OCI-LY3 (cell line): Measurements from ENCODE around the gene AGAP1.

Source experiments
- H2AFZ ChIP-seq: fragments of 200-600, 300-600 bp; shearing (Covaris generic); 2 replicates; pipeline ENCODE4 v1.6.0; 2014; ENCODE audit warnings: antibody characterized with exemption, low read depth, low read length
- H3K27ac ChIP-seq: fragments of 200-600, 300-600 bp; sonication (generic); 2 replicates; pipeline ENCODE4 v1.5.1; 2014; ENCODE audit warnings: mild to moderate bottlenecking, low read length, moderate library complexity, mixed read lengths
- H3K27me3 ChIP-seq: fragments of 200-600, 300-600 bp; sonication (generic); 2 replicates; pipeline ENCODE4 v1.6.1; 2014; ENCODE audit warnings: low read depth, low read length, mixed read lengths
- H3K36me3 ChIP-seq: fragments of 200-600, 300-600 bp; sonication (generic); replicated peaks from 2 replicates; pipeline ENCODE3; 2014; ENCODE audit warnings: low read depth, low read length, mixed read lengths
- H3K4me1 ChIP-seq: fragments of 300-600, 200-600 bp; sonication (generic); 2 replicates; pipeline ENCODE4 v1.6.1; 2014; ENCODE audit warnings: low read length, mixed read lengths
- H3K4me2 ChIP-seq: fragments of 200-600, 300-600 bp; sonication (generic); 2 replicates; pipeline ENCODE4 v1.6.1; 2014; ENCODE audit warnings: low read length, mixed read lengths
- H3K4me3 ChIP-seq: fragments of 300-600, 200-600 bp; sonication (generic); 2 replicates; pipeline ENCODE4 v1.5.1; 2014; ENCODE audit warnings: antibody characterized with exemption, mild to moderate bottlenecking, low read length, moderate library complexity
- H3K79me2 ChIP-seq: fragments of 300-600, 200-600 bp; shearing (Covaris generic); 2 replicates; pipeline ENCODE4 v1.6.1; 2014; ENCODE audit warnings: mild to moderate bottlenecking, low read length, mixed read lengths
- H3K9ac ChIP-seq: fragments of 300-600, 200-600 bp; shearing (Covaris generic); 2 replicates; pipeline ENCODE4 v1.6.0; 2014; ENCODE audit warnings: mild to moderate bottlenecking, low read length, moderate library complexity
- H3K9me3 ChIP-seq: fragments of 200-600, 300-600 bp; shearing (Covaris generic); 2 replicates; pipeline ENCODE4 v1.6.1; 2014; ENCODE audit warnings: low read length, mixed read lengths; ENCODE audit not compliant: insufficient read depth
- H4K20me1 ChIP-seq: fragments of 200-600, 300-600 bp; sonication (generic); 2 replicates; pipeline ENCODE4 v1.6.1; 2016; ENCODE audit warnings: low read length, mixed read lengths; ENCODE audit not compliant: insufficient read depth
- EZH2phosphoT487 ChIP-seq: fragments of 200-600 bp; shearing (Covaris generic); IDR thresholded peaks from 2 replicates; pipeline ENCODE4 v1.6.1; 2018; ENCODE audit warnings: antibody characterized with exemption, mixed run types, low read depth
- TF ChIP-seq, protein P1 (sequence below): fragments of 200-600, 300-600 bp; sonication (generic); IDR thresholded peaks from 2 replicates; pipeline ENCODE4 v1.5.1; 2014; ENCODE audit warnings: antibody characterized with exemption, low read length, low read depth

AGAP1 gene

GRCh38 chr2:235556086-235556485 lies 62.2 kb downstream of the AGAP1 start:
- Histone ChIP-seq H2AFZ (no peak overlapping the region), H3K27ac (no peak overlapping the region), H3K4me1 (no peaks in the 10 kb centered on the region), H3K36me3 (no peaks in the 10 kb centered on the region), H3K4me2 (no peak overlapping the region), H3K79me2 (no peaks in the 10 kb centered on the region), H3K9me3 (no peaks in the 10 kb centered on the region), H3K4me3 (no peak overlapping the region), H4K20me1 (no peaks in the 10 kb centered on the region), H3K27me3 (no peaks in the 10 kb centered on the region), H3K9ac (no peak overlapping the region)
- TF ChIP-seq, protein P1, sequence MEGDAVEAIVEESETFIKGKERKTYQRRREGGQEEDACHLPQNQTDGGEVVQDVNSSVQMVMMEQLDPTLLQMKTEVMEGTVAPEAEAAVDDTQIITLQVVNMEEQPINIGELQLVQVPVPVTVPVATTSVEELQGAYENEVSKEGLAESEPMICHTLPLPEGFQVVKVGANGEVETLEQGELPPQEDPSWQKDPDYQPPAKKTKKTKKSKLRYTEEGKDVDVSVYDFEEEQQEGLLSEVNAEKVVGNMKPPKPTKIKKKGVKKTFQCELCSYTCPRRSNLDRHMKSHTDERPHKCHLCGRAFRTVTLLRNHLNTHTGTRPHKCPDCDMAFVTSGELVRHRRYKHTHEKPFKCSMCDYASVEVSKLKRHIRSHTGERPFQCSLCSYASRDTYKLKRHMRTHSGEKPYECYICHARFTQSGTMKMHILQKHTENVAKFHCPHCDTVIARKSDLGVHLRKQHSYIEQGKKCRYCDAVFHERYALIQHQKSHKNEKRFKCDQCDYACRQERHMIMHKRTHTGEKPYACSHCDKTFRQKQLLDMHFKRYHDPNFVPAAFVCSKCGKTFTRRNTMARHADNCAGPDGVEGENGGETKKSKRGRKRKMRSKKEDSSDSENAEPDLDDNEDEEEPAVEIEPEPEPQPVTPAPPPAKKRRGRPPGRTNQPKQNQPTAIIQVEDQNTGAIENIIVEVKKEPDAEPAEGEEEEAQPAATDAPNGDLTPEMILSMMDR = no peak
- TF ChIP-seq EZH2phosphoT487 = no peak

DNA sequence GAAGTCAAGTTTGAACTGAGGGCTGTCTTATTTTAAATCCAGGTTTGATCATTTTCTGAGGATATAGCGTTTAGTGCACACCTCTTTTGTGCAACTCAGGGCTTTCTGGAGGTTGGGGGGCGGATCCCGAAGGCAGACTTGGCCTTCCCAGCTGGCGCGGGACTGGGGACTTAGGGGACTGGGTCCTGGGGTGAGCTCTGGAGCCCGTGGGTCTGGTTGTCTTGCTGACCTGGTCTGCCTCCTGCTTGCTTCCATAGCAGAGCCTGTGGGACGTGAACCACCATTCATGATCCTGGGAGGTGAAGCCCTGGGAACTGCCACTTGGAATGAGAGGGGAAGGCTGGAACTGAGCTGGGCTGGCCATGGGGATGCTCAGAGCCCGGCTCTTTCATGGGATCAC lies 63.1 kb downstream of the AGAP1 start:
- no peaks in the 10 kb centered on the region for H3K27me3 ChIP-seq
- no peaks in the 10 kb centered on the region for H3K79me2 ChIP-seq
- no peak overlapping the region for H2AFZ ChIP-seq
- no peak overlapping the region for H3K9ac ChIP-seq
- TF ChIP-seq, protein P1 = no peak
- TF ChIP-seq EZH2phosphoT487 = no peak
- no peaks in the 10 kb centered on the region for H4K20me1 ChIP-seq
- no peaks in the 10 kb centered on the region for H3K9me3 ChIP-seq
- no peaks in the 10 kb centered on the region for H3K4me1 ChIP-seq
- no peaks in the 10 kb centered on the region for H3K36me3 ChIP-seq
- no peak overlapping the region for H3K27ac ChIP-seq
- no peak overlapping the region for H3K4me2 ChIP-seq
- H3K4me3 ChIP-seq = no peak overlapping the region

- H3K9me3 ChIP-seq = no peaks in the 10 kb centered on the region
- no peak overlapping the region for H3K4me2 ChIP-seq
- H3K79me2 ChIP-seq = no peaks in the 10 kb centered on the region
- no peak overlapping the region for H3K9ac ChIP-seq
- no peaks in the 10 kb centered on the region for H4K20me1 ChIP-seq
- no peaks in the 10 kb centered on the region for H3K4me1 ChIP-seq
- TF ChIP-seq EZH2phosphoT487 = no peak
- TF ChIP-seq, protein P1 = no peak
- no peak overlapping the region for H2AFZ ChIP-seq
- no peak overlapping the region for H3K4me3 ChIP-seq
- no peak overlapping the region for H3K27ac ChIP-seq
- no peaks in the 10 kb centered on the region for H3K36me3 ChIP-seq
- H3K27me3 ChIP-seq = no peaks in the 10 kb centered on the region
These were observed 64.1 kb downstream of the AGAP1 start for GRCh38 chr2:235557903-235558302.

GRCh38 chr2:235558572-235558971 lies 64.7 kb downstream of the AGAP1 start:
- no peaks in the 10 kb centered on the region for H3K27me3 ChIP-seq
- H3K9me3 ChIP-seq = no peaks in the 10 kb centered on the region
- no peak overlapping the region for H2AFZ ChIP-seq
- no peaks in the 10 kb centered on the region for H4K20me1 ChIP-seq
- H3K79me2 ChIP-seq = no peaks in the 10 kb centered on the region
- no peak overlapping the region for H3K27ac ChIP-seq
- H3K4me3 ChIP-seq = no peak overlapping the region
- H3K4me2 ChIP-seq = no peak overlapping the region
- H3K36me3 ChIP-seq = no peaks in the 10 kb centered on the region
- TF ChIP-seq, protein P1 = no peak
- TF ChIP-seq EZH2phosphoT487 = no peak
- no peaks in the 10 kb centered on the region for H3K4me1 ChIP-seq
- no peak overlapping the region for H3K9ac ChIP-seq
